WTC11 (cell line): Measurements from ENCODE around the gene HELZ.

ENCODE experiments used
- ETV6 ChIP-seq: sonication (generic); formaldehyde crosslinking; IDR thresholded peaks from 2 replicates; pipeline ENCODE4 v1.8.1; 2022; ENCODE audit warnings: mild to moderate bottlenecking, missing genetic modification reagents
- NFYB ChIP-seq: sonication (generic); formaldehyde crosslinking; conservative IDR thresholded peaks from 2 replicates; pipeline ENCODE4 v1.8.0; 2022; ENCODE audit warnings: low read depth, missing genetic modification reagents
- SP1 ChIP-seq: sonication (generic); formaldehyde crosslinking; conservative IDR thresholded peaks from 2 replicates; pipeline ENCODE4 v1.8.1; 2022; ENCODE audit warnings: missing genetic modification reagents
- TCF7 ChIP-seq: sonication (generic); formaldehyde crosslinking; IDR thresholded peaks from 2 replicates; pipeline ENCODE4 v1.8.0; 2022; ENCODE audit warnings: mild to moderate bottlenecking, low read depth, missing genetic modification reagents, moderate library complexity
- TP53 ChIP-seq: sonication (generic); formaldehyde crosslinking; IDR thresholded peaks from 2 replicates; pipeline ENCODE4 v1.8.1; 2023; ENCODE audit warnings: mild to moderate bottlenecking, missing genetic modification reagents
- TF ChIP-seq, protein P1 (sequence below): fragments of 200-600 bp; IDR thresholded peaks from 2 replicates; pipeline ENCODE4 v1.8.0; 2022; ENCODE audit warnings: antibody characterized with exemption
- TF ChIP-seq, protein P2 (sequence below): sonication (generic); formaldehyde crosslinking; IDR thresholded peaks from 2 replicates; pipeline ENCODE4 v1.8.1; 2023; ENCODE audit warnings: mild to moderate bottlenecking, missing genetic modification reagents, moderate library complexity
- TF ChIP-seq, protein P3 (sequence below): sonication (generic); formaldehyde crosslinking; IDR thresholded peaks from 2 replicates; pipeline ENCODE4 v1.8.1; 2023; ENCODE audit warnings: mild to moderate bottlenecking, missing genetic modification reagents, borderline replicate concordance
- TF ChIP-seq, protein P4 (sequence below): sonication (generic); formaldehyde crosslinking; IDR thresholded peaks from 2 replicates; pipeline ENCODE4 v1.8.0; 2023; ENCODE audit warnings: missing genetic modification reagents, mild to moderate bottlenecking, borderline replicate concordance
- TF ChIP-seq, protein P5 (sequence below): fragments of 250-450 bp; sonication (Bioruptor Pico); IDR thresholded peaks from 2 replicates; pipeline ENCODE4 v1.9.0; 2021; ENCODE audit warnings: moderate library complexity, mild to moderate bottlenecking, inconsistent platforms, borderline replicate concordance
- TF ChIP-seq, protein P6 (sequence below): sonication (generic); formaldehyde crosslinking; IDR thresholded peaks from 2 replicates; pipeline ENCODE4 v1.8.1; 2023; ENCODE audit warnings: mild to moderate bottlenecking, missing genetic modification reagents
- TF ChIP-seq, protein P7 (sequence below): sonication (generic); formaldehyde crosslinking; IDR thresholded peaks from 2 replicates; pipeline ENCODE4 v1.8.0; 2022; ENCODE audit warnings: mild to moderate bottlenecking, missing genetic modification reagents
- TF ChIP-seq, protein P8 (sequence below): sonication (generic); formaldehyde crosslinking; IDR thresholded peaks from 2 replicates; pipeline ENCODE4 v1.8.1; 2023; ENCODE audit warnings: mild to moderate bottlenecking, missing genetic modification reagents

DNA sequence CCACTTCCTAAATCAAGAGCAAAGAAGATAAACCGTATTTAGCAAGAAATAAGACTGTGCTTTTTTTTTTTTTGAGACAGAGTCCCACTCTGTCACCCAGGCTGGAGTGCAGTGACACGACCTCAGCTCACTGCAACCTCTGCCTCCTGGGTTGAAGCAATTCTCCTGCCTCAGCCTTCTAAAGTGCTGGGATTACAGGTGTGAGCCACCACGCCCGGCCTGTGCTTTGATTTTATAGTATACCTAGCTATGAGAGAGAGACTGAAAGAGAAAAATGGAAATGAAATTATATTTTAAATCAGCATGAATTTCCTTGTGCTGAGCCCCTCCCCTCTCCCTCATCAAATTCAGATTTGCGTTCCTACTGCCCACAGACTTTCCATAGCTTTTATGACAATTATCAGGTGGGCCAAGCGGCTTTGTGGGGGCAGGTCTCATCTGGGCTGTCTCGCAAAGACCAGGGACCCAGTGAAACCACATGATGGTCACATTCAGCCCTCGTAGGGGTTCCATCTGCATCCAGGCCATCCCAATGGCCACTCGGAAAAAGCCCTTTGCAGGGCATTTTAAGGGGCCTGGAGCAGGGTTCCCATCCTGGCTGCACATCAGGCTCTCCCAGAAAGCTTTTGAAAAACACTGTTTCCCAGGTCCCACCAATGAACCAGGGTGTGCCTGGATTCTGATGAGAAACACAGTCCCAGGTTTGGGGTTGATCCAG lies 192.1 kb downstream of the HELZ start:
- no peak for TF ChIP-seq TP53 (CRISPR knock-in tag)
- TF ChIP-seq, protein P1, sequence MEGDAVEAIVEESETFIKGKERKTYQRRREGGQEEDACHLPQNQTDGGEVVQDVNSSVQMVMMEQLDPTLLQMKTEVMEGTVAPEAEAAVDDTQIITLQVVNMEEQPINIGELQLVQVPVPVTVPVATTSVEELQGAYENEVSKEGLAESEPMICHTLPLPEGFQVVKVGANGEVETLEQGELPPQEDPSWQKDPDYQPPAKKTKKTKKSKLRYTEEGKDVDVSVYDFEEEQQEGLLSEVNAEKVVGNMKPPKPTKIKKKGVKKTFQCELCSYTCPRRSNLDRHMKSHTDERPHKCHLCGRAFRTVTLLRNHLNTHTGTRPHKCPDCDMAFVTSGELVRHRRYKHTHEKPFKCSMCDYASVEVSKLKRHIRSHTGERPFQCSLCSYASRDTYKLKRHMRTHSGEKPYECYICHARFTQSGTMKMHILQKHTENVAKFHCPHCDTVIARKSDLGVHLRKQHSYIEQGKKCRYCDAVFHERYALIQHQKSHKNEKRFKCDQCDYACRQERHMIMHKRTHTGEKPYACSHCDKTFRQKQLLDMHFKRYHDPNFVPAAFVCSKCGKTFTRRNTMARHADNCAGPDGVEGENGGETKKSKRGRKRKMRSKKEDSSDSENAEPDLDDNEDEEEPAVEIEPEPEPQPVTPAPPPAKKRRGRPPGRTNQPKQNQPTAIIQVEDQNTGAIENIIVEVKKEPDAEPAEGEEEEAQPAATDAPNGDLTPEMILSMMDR = no peak
- TF ChIP-seq, protein P2, sequence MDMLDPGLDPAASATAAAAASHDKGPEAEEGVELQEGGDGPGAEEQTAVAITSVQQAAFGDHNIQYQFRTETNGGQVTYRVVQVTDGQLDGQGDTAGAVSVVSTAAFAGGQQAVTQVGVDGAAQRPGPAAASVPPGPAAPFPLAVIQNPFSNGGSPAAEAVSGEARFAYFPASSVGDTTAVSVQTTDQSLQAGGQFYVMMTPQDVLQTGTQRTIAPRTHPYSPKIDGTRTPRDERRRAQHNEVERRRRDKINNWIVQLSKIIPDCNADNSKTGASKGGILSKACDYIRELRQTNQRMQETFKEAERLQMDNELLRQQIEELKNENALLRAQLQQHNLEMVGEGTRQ (CRISPR knock-in tag) = no peak
- TF ChIP-seq, protein P3, sequence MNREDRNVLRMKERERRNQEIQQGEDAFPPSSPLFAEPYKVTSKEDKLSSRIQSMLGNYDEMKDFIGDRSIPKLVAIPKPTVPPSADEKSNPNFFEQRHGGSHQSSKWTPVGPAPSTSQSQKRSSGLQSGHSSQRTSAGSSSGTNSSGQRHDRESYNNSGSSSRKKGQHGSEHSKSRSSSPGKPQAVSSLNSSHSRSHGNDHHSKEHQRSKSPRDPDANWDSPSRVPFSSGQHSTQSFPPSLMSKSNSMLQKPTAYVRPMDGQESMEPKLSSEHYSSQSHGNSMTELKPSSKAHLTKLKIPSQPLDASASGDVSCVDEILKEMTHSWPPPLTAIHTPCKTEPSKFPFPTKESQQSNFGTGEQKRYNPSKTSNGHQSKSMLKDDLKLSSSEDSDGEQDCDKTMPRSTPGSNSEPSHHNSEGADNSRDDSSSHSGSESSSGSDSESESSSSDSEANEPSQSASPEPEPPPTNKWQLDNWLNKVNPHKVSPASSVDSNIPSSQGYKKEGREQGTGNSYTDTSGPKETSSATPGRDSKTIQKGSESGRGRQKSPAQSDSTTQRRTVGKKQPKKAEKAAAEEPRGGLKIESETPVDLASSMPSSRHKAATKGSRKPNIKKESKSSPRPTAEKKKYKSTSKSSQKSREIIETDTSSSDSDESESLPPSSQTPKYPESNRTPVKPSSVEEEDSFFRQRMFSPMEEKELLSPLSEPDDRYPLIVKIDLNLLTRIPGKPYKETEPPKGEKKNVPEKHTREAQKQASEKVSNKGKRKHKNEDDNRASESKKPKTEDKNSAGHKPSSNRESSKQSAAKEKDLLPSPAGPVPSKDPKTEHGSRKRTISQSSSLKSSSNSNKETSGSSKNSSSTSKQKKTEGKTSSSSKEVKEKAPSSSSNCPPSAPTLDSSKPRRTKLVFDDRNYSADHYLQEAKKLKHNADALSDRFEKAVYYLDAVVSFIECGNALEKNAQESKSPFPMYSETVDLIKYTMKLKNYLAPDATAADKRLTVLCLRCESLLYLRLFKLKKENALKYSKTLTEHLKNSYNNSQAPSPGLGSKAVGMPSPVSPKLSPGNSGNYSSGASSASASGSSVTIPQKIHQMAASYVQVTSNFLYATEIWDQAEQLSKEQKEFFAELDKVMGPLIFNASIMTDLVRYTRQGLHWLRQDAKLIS (CRISPR knock-in tag) = no peak
- TF ChIP-seq, protein P4, sequence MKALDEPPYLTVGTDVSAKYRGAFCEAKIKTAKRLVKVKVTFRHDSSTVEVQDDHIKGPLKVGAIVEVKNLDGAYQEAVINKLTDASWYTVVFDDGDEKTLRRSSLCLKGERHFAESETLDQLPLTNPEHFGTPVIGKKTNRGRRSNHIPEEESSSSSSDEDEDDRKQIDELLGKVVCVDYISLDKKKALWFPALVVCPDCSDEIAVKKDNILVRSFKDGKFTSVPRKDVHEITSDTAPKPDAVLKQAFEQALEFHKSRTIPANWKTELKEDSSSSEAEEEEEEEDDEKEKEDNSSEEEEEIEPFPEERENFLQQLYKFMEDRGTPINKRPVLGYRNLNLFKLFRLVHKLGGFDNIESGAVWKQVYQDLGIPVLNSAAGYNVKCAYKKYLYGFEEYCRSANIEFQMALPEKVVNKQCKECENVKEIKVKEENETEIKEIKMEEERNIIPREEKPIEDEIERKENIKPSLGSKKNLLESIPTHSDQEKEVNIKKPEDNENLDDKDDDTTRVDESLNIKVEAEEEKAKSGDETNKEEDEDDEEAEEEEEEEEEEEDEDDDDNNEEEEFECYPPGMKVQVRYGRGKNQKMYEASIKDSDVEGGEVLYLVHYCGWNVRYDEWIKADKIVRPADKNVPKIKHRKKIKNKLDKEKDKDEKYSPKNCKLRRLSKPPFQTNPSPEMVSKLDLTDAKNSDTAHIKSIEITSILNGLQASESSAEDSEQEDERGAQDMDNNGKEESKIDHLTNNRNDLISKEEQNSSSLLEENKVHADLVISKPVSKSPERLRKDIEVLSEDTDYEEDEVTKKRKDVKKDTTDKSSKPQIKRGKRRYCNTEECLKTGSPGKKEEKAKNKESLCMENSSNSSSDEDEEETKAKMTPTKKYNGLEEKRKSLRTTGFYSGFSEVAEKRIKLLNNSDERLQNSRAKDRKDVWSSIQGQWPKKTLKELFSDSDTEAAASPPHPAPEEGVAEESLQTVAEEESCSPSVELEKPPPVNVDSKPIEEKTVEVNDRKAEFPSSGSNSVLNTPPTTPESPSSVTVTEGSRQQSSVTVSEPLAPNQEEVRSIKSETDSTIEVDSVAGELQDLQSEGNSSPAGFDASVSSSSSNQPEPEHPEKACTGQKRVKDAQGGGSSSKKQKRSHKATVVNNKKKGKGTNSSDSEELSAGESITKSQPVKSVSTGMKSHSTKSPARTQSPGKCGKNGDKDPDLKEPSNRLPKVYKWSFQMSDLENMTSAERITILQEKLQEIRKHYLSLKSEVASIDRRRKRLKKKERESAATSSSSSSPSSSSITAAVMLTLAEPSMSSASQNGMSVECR (CRISPR knock-in tag) = no peak
- TF ChIP-seq NFYB (CRISPR knock-in tag) = no peak
- TF ChIP-seq, protein P5, sequence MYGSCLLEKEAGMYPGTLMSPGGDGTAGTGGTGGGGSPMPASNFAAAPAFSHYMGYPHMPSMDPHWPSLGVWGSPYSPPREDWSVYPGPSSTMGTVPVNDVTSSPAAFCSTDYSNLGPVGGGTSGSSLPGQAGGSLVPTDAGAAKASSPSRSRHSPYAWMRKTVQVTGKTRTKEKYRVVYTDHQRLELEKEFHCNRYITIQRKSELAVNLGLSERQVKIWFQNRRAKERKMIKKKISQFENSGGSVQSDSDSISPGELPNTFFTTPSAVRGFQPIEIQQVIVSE (CRISPR knock-in tag) = no peak
- TF ChIP-seq, protein P6, sequence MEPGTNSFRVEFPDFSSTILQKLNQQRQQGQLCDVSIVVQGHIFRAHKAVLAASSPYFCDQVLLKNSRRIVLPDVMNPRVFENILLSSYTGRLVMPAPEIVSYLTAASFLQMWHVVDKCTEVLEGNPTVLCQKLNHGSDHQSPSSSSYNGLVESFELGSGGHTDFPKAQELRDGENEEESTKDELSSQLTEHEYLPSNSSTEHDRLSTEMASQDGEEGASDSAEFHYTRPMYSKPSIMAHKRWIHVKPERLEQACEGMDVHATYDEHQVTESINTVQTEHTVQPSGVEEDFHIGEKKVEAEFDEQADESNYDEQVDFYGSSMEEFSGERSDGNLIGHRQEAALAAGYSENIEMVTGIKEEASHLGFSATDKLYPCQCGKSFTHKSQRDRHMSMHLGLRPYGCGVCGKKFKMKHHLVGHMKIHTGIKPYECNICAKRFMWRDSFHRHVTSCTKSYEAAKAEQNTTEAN (CRISPR knock-in tag) = no peak
- TF ChIP-seq, protein P7, sequence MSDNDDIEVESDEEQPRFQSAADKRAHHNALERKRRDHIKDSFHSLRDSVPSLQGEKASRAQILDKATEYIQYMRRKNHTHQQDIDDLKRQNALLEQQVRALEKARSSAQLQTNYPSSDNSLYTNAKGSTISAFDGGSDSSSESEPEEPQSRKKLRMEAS (CRISPR knock-in tag) = no peak
- TF ChIP-seq SP1 = no peak
- TF ChIP-seq, protein P8, sequence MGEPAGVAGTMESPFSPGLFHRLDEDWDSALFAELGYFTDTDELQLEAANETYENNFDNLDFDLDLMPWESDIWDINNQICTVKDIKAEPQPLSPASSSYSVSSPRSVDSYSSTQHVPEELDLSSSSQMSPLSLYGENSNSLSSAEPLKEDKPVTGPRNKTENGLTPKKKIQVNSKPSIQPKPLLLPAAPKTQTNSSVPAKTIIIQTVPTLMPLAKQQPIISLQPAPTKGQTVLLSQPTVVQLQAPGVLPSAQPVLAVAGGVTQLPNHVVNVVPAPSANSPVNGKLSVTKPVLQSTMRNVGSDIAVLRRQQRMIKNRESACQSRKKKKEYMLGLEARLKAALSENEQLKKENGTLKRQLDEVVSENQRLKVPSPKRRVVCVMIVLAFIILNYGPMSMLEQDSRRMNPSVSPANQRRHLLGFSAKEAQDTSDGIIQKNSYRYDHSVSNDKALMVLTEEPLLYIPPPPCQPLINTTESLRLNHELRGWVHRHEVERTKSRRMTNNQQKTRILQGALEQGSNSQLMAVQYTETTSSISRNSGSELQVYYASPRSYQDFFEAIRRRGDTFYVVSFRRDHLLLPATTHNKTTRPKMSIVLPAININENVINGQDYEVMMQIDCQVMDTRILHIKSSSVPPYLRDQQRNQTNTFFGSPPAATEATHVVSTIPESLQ (CRISPR knock-in tag) = no peak
- no peak for TF ChIP-seq ETV6 (CRISPR knock-in tag)
- TF ChIP-seq TCF7 (CRISPR knock-in tag) = no peak
